Measurements from ENCODE around the gene DYSF. TPM values are rescaled to one million over a fixed set of nuclear protein-coding genes. Genes with fewer than 3 reads are reported as not detected.

DYSF gene
- total and polyA plus RNA-seq, 7 donors = 38.3 to 208 (median 109) TPM

- 81 to 93% (median 89%) methylated on average over 10 of the region's 10 CpGs for WGBS, 3 donors
- ATAC-seq = no peak
- intact Hi-C loops (cut with DNase I) = loop anchor here in 1 of 2 donors (5.0 kb wide), 1 partner anchor 40 kb away; no protein-coding TSS in a partner anchor
- H3K27me3 ChIP-seq (ENCODE audit: insufficient read depth in 3 of 3, low read length in 2 of 3) = no peaks in the 10 kb centered on the region
- DNase-seq = peak in 1 of 2 donors; percentile 41
- H3K9me3 ChIP-seq = no peaks in the 10 kb centered on the region
- peaks cover 0 to 35% of the 10 kb centered on the region in 2 donors for H3K36me3 ChIP-seq (ENCODE audit: insufficient read depth in 1 of 2, low read depth in 1 of 2)
- no peak for TF ChIP-seq CTCF (IDR thresholded peaks at IDR 0.05)
- H3K27ac ChIP-seq = no peak overlapping the region
- no peak overlapping the region for H3K4me3 ChIP-seq
- peaks cover 61% of the 10 kb centered on the region for H3K4me1 ChIP-seq
Measured at GRCh38 chr2:71687412-71687811, 234.1 kb downstream of the DYSF start.

- Histone ChIP-seq H3K9me3 (no peaks in the 10 kb centered on the region), H3K27ac (no peak overlapping the region), H3K4me3 (no peak overlapping the region), H3K27me3 (ENCODE audit: insufficient read depth in 3 of 3, low read length in 2 of 3) (no peaks in the 10 kb centered on the region), H3K4me1 (peaks cover 65% of the 10 kb centered on the region), H3K36me3 (ENCODE audit: insufficient read depth in 1 of 2, low read depth in 1 of 2) (peaks cover 0 to 24% of the 10 kb centered on the region in 2 donors)
- DNase-seq = peak in 1 of 2 donors; percentile 24
- 84 to 99% (median 94%) methylated on average over 7 of the region's 7 CpGs for WGBS, 3 donors
- intact Hi-C loops (cut with DNase I) = loop anchor here in 1 of 2 donors (5.0 kb wide), 1 partner anchor 41 kb away; no protein-coding TSS in a partner anchor
- no peak for TF ChIP-seq CTCF (IDR thresholded peaks at IDR 0.05)
- ATAC-seq = no peak
Measured at GRCh38 chr2:71688530-71688929, 235.2 kb downstream of the DYSF start.

GRCh38 chr2:71689393-71689792, 236.0 kb downstream of the DYSF start:
- intact Hi-C loops (cut with DNase I) = loop anchor here in 1 of 2 donors (5.0 kb wide), 1 partner anchor 42 kb away; no protein-coding TSS in a partner anchor
- no peak for TF ChIP-seq CTCF (IDR thresholded peaks at IDR 0.05)
- Histone ChIP-seq H3K36me3 (ENCODE audit: insufficient read depth in 1 of 2, low read depth in 1 of 2) (peaks cover 0 to 17% of the 10 kb centered on the region in 2 donors), H3K9me3 (no peaks in the 10 kb centered on the region), H3K27ac (no peak overlapping the region), H3K4me1 (peaks cover 62% of the 10 kb centered on the region), H3K27me3 (ENCODE audit: insufficient read depth in 3 of 3, low read length in 2 of 3) (no peaks in the 10 kb centered on the region), H3K4me3 (no peak overlapping the region)
- peak in 1 of 4 donors; percentile 11 for ATAC-seq
- 29 to 38% (median 30%) methylated on average over 2 of the region's 2 CpGs for WGBS, 3 donors
- peak in 1 of 2 donors; percentile 59 for DNase-seq

- peak in 1 of 2 donors; percentile 23 for DNase-seq
- intact Hi-C loops (cut with DNase I) = loop anchor here (5.0 kb wide), 2 partner anchors 43 to 97 kb away; no protein-coding TSS in a partner anchor
- Histone ChIP-seq H3K36me3 (ENCODE audit: insufficient read depth in 1 of 2, low read depth in 1 of 2) (peaks cover 0 to 17% of the 10 kb centered on the region in 2 donors), H3K27ac (peak overlapping the region; percentile 80), H3K4me3 (no peak overlapping the region), H3K4me1 (peaks cover 54% of the 10 kb centered on the region), H3K9me3 (no peaks in the 10 kb centered on the region), H3K27me3 (ENCODE audit: insufficient read depth in 3 of 3, low read length in 2 of 3) (no peaks in the 10 kb centered on the region)
- no peak for ATAC-seq
- WGBS, 3 donors = 88 to 94% (median 94%) methylated on average over 21 of the region's 21 CpGs
- TF ChIP-seq CTCF (IDR thresholded peaks at IDR 0.05) = no peak
Measured at GRCh38 chr2:71689968-71690834, 236.8 kb downstream of the DYSF start.

Measured in psoas muscle (tissue), 8 donors.